LHCN-M2 (cell line): ENCODE results near the gene ZNF471. TPM values are rescaled to one million over a fixed set of nuclear protein-coding genes. Genes with fewer than 3 reads are reported as not detected.

ENCODE experiments used
- DNase-seq: peaks from one replicate; pipeline ENCODE4 v3.0.0-alpha.2; 2012; ENCODE audit warnings: low read depth
- polyA plus RNA-seq: library from polyadenylated mRNA; unstranded; fragments of >200 nt; gene quantifications from one replicate; pipeline ENCODE4 v1.2.1, GENCODE V29; 2012; ENCODE audit warnings: missing spikeins
- total RNA-seq: library from RNA; depleted of rRNA; stranded (reverse); fragments of >200 nt; gene quantifications from 2 replicates; pipeline ENCODE4 v1.2.3, GENCODE V29; 2014; rRNA removed

Gene ZNF471
- 0.83 and 1.6 TPM in 2 replicates for total RNA-seq
- polyA plus RNA-seq = 0.47 TPM

GRCh38 chr19:56507446-56508289 is at the start of gene ZNF471:
ZNF471 (plus strand) TSS chr19:56507855; CDS start chr19:56511572, 3,717 bp downstream.
- peak; percentile 76 for DNase-seq

- no peak for DNase-seq
Observed at GRCh38 chr19:56474308-56474707, 33.3 kb upstream of the ZNF471 start.

GRCh38 chr19:56476093-56476492 is 31.6 kb upstream of the ZNF471 start:
- no peak for DNase-seq

GRCh38 chr19:56476651-56477428 is 30.8 kb upstream of the ZNF471 start, which contains the start of gene ZNF667:
ZNF667 (minus strand) TSS chr19:56477345; CDS start chr19:56462370, 14,975 bp downstream.
- DNase-seq = peak; percentile 48

- DNase-seq = peak; percentile 80
Observed at GRCh38 chr19:56477429-56478338, 30.0 kb upstream of the ZNF471 start.

- no peak for DNase-seq
Observed at GRCh38 chr19:56491399-56491798, 16.3 kb upstream of the ZNF471 start.

GRCh38 chr19:56504581-56504980 is 3.1 kb upstream of the ZNF471 start:
- peak; percentile 10 for DNase-seq

- DNase-seq = no peak
Observed at GRCh38 chr19:56508290-56508778, 679 bp downstream of the ZNF471 start.

GRCh38 chr19:56525214-56525860 is 17.7 kb downstream of the ZNF471 start:
- no peak for DNase-seq

- DNase-seq = no peak
Observed at GRCh38 chr19:56537442-56537841, 29.8 kb downstream of the ZNF471 start.

GRCh38 chr19:56538254-56538760 is 30.7 kb downstream of the ZNF471 start:
- peak; percentile 74 for DNase-seq

GRCh38 chr19:56538761-56539263 is 31.2 kb downstream of the ZNF471 start, which contains the start of gene ZFP28:
ZFP28 (plus strand) TSS chr19:56538948; CDS start chr19:56539019, 71 bp downstream.
- DNase-seq = no peak

GRCh38 chr19:56543776-56544175 is 36.1 kb downstream of the ZNF471 start:
- no peak for DNase-seq

GRCh38 chr19:56547535-56547934 is 39.9 kb downstream of the ZNF471 start:
- no peak for DNase-seq

GRCh38 chr19:56554272-56554869 is 46.7 kb downstream of the ZNF471 start:
- no peak for DNase-seq

GRCh38 chr19:56562766-56563165 is 55.1 kb downstream of the ZNF471 start:
- DNase-seq = no peak

GRCh38 chr19:56566904-56567273 is 59.2 kb downstream of the ZNF471 start:
- DNase-seq = peak; percentile 11

- peak; percentile 76 for DNase-seq
Observed at GRCh38 chr19:56567274-56568120, 59.8 kb downstream of the ZNF471 start, which contains the start of gene ZNF470. ZNF470 (plus strand) TSS chr19:56567468; CDS start chr19:56570312, 2,844 bp downstream.

- no peak for DNase-seq
Observed at GRCh38 chr19:56572589-56572988, 64.9 kb downstream of the ZNF471 start.
